NCI-H345 treated with DMSO at 0.1 percent for 48 hours (cell line): ENCODE results near the gene LTBP3.

ENCODE experiments used
- DNase-seq: peaks from one replicate; lab custom pipeline; 2025; ENCODE audit not compliant: unreplicated experiment; lab: John Stamatoyannopoulos, UW

The LTBP3 gene

DNA sequence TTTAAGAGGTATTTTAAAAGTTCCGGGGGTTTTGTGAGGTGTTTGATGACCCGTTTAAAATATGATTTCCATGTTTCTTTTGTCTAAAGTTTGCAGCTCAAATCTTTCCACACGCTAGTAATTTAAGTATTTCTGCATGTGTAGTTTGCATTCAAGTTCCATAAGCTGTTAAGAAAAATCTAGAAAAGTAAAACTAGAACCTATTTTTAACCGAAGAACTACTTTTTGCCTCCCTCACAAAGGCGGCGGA is 59.5 kb downstream of the LTBP3 start:
- DNase-seq: no peak

DNA sequence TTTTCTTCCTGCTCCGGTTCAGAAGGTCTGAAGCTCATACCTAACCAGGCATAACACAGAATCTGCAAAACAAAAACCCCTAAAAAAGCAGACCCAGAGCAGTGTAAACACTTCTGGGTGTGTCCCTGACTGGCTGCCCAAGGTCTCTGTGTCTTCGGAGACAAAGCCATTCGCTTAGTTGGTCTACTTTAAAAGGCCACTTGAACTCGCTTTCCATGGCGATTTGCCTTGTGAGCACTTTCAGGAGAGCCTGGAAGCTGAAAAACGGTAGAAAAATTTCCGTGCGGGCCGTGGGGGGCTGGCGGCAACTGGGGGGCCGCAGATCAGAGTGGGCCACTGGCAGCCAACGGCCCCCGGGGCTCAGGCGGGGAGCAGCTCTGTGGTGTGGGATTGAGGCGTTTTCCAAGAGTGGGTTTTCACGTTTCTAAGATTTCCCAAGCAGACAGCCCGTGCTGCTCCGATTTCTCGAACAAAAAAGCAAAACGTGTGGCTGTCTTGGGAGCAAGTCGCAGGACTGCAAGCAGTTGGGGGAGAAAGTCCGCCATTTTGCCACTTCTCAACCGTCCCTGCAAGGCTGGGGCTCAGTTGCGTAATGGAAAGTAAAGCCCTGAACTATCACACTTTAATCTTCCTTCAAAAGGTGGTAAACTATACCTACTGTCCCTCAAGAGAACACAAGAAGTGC is 60.0 kb downstream of the LTBP3 start:
- DNase-seq: peak; percentile 69

DNA sequence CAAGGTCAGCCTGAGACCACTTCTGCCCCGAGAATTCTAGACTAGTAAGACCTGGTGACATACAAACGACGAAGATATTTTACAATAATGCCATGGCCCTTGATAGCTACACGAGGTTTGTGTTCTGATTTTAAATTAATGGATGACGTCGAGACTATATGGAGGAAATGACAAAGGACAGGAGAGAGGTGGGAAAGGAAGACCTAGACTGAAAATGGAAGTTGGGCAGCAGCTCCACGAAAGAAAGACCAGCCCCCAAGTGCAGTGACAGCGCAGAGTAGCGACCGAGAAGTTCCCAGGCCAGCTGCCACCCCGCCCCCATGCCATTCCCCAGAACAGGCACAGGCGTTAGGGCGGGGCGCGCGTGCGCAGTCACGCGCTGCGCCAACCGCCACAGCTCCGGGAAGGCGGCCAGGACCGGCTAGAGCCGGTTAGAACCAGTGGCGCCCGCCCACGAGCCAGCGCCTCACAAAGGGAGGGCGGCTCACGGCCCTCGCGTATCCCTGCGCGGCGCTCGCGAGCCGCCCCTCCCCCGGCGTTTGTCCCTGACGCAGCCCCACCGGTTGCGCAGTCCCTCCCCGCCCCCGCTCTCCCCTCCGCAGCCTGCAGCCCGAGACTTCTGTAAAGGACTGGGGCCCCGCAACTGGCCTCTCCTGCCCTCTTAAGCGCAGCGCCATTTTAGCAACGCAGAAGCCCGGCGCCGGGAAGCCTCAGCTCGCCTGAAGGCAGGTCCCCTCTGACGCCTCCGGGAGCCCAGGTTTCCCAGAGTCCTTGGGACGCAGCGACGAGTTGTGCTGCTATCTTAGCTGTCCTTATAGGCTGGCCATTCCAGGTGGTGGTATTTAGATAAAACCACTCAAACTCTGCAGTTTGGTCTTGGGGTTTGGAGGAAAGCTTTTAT is 60.8 kb downstream of the LTBP3 start:
- DNase-seq: peak; percentile 97

DNA sequence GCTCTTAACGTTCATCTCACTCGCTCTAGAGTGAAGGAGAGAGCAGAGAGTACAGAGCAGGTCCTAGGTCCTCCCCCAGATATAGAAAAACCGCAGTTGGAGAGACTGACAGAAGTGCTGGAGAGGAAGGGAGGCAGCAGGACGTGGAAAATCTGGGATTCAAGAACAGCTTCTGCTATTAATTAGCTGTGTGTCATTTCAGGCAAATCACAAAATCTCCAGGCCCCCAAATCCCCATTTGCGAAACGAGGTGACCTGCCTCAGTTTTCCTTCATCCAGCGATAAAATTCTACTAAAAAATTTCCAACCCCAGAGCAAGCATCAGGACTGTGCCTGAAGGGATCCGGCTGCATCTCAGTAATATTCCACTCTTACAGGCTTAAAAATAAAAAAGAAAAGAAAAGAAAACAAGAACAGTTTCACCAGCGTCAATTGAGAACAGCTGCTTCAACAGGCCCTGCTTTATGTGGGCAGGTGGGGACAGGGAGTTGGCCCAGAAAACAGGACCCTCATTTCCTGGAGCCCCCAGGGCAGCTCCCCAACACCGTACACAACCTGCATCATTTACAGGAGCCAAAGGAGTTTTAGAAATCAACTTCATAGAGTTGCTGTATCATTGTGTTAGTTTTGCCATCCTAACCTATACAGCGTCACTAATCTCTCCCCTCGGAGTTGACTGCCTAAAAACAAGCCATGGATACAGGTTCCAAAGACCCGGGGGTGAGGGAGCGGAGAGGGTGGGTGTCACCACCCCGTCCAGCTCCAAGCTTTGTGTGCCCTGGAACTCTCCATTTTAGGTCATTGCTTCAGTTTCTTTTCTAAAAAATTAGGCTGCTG is 61.6 kb downstream of the LTBP3 start:
- peak; percentile 55 for DNase-seq

DNA sequence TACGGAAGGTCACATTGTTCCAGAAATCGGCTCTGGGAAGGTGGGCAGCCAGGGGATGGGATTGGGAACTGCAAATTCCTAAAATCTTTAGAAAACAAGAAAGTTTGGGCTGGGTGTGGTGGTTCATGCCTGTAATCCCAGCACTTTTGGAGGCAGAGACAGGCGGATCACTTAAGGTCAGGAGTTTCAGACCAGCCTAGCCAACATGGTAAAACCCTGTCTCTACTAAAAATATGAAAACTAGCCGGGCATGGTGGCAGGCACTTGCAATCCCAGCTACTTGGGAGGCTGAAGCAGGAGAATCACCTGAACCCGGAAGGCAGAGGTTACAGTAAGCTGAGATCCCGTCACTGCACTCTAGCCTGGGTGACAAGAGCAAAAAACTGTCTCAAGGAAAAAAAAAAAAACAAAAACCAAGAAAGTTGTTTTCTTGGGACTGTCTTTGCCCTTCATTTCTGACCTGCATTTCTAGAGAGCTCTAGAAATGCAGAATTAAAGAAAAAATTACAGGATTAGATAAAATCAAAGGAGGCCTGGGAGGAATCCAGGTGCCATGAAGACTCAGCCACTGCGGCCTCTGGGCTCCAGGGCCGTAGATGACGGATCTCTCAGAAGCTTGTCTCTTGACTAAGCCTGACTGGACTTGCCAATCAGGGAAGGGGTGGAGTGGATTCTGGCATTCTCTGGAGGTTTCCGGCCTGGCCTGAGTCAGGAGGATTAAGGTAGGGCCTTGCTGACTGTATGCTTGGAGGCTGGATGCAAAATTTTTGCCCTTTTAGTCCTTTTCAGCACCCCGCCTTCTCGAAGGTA is 64.6 kb downstream of the LTBP3 start:
- no peak for DNase-seq

DNA sequence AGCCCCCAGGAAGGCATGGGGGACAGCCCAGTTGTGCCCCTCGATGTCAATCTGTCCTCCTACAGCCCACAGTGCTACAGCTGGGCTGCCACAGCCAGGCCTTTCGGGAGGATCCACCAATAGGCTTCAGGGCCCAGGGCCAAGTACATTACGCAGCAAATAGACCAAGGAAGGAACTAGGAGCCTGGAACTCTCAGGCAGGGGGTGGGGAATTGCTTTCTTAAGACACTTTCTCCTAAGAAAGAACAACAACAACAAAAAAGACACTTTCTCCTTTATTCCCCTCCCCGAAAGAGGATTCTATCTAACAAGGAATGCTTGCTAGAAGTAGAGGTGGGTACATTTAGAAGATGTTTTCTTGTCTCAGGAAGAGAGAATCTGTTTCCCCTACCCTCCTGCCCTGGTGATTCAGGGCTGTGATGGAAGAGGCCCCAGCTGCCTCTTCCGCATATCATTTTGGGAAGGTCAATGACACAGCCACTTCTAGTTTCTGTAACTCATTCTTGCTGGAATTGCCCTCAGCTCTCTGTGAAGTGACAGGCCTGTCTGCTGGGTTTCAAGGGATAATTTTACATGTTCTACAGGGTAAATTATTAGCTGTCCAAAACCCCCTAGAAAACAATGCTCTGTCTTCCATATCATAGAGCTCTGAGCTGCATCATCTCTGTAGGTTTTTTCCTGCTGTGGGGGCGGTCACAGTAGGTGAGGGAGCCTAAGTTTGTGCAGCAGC is 65.4 kb downstream of the LTBP3 start:
- DNase-seq: no peak

DNA sequence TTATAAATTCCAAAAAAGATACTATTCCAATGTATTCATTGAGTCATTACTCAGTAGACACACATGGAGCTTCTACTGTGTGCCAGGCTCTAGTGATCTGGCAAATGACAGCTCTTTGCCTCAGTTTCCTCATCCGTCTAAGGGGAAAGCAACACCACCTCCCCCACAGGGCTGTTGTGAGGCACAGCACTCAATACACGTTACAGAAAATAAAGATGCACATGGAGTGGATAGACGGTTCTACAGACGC is 65.8 kb downstream of the LTBP3 start:
- DNase-seq: no peak

DNA sequence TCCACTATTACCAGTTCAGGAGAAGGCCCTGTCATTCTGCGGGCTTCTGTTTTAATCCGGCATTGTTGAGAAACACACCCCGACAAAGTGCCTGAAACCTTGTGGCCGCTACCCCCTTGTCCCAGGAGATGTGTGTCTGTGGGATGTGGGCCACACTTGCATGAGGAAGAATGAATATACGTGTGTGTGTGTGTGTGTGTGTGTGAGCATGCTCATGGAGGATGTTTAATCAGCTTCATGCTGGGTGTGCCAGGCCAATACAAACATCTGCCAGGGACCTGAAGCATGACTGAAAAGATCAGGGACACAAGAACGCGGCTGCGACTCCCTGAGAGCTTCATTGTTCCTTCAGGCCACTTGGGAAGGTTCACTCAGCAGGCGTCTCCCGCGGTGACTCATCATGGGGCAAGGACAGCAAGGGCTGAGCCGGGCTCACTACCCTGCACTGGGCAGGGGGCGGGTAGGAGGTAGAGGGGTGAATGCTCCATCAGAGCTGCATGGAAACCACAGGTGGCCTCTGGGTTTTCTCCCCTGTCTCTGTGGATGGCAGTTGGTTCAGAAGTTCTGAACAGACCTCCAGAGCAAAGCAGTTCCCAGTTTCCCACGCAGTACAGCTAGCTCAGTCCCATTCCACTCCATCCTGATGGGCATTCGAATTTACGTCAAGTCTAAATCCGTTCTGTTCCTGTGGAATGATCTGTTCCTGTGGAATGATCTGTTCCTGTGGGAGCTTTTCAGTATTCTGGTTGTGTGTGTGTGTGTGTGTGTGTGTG is 66.4 kb downstream of the LTBP3 start:
- peak; percentile 94 for DNase-seq

DNA sequence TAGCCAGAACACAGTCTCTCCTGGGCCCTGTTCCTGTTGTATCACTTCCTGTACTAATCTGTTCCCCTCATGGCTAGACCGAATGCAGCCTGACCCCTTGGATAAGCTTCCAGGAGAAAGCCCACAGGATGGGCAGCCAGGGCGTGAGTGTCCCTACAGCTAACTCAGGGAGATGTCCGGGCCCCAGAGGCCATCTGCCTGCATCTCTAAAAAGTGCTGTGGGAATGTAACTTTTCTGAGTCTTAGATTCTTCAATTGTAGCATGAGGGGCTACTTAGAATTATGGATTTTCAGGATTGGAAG is 67.0 kb downstream of the LTBP3 start:
- DNase-seq: no peak

DNA sequence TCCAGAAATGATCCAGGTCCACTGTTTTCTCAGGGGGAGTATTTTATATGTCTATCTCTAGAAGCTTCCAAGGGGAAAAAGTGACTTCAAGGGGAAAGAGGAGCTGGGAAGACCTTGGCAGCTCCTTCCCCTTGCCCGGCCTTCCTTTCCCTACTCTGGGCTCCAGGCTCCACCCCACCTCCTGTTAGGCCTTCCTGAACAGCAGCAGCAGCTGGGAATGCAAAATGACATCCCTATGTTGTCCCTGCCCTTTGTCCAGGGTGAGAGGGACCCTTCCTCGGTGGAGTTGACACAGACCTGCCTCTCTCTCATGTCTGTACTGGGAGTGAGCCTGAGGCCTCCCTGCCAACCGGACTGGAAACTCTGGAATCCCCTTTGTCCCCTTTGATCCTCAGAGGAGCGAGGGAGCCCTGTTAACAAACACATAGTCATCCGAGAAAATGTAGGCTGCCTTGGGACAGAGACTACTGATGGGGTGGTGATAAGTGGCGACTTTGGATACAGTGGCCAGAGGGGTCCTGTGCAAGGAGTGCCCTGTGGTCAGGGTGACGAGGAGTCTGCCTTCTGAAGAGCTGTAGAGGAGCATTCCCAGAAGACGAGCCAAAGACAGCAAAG is 68.3 kb downstream of the LTBP3 start:
- no peak for DNase-seq

DNA sequence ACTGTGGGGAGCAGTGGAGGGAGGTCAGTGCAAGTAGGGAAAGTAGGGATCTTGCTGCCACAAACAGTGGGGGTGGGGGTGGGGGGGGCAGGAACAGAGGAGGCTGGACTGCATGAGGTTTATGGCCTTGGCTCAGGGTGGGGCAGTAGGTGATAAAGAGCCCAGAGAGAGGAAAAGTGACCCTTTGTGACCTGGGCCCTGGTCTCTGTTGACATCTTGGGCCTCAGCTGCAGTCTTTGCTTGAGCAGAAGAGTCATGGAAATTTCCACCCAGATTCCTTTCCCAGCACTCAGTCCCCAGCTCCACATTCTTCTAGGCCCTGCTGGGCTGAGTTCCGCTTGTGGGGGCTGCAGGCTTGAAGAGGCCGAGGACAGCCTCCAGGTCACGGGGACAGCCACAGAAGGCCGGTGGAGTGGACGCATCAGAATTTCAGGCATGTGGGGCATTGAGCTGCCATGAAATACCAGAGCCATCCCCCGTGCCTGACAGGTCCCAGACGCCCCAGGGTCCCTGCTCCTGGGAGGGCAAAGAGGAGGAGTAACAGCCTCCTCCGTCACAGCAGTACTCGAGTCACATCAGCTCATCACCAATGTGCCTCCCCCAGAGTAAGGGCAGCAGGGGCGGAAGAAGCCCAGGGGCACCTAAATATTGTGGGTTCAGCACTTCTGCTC is 69.0 kb downstream of the LTBP3 start:
- no peak for DNase-seq
